Adrenal gland (tissue), 12 donors: ENCODE results near the gene DPP10. TPM values are rescaled to one million over a fixed set of nuclear protein-coding genes. Genes with fewer than 3 reads are reported as not detected.
"Not testable (repeated sequence)": the region's sequence is repeated elsewhere in the genome, so short reads cannot be mapped to it uniquely, and the experiment has no call there.

Experiments used
- DNase-seq, 7 donors: peaks; one replicate each; pipeline ENCODE4 v3.0.0-alpha.2; 2019 to 2020
- H3K27ac ChIP-seq, 5 donors: fragments of 200-600 bp; sonication (generic) in 4 of 5; 1 replicate in 3 of 5; 2 replicates in 2 of 5; pipeline versions ENCODE4 v1.5.1 to v1.8.0; 2016 to 2020; ENCODE audit warnings: mild to moderate bottlenecking in 1 of 5
- H3K27me3 ChIP-seq: fragments of 200-600 bp; 2 replicates; pipeline ENCODE4 v1.8.0; 2021
- H3K36me3 ChIP-seq, 2 donors: fragments of 200-600 bp; replicated peaks in 1 of 2; 1 replicate in 1 of 2; 2 replicates in 1 of 2; pipeline versions ENCODE4 v1.5.1 to v1.8.0; 2018 to 2022
- H3K4me1 ChIP-seq, 2 donors: fragments of 200-600 bp; replicated peaks in 1 of 2; 1 replicate in 1 of 2; 2 replicates in 1 of 2; pipeline versions ENCODE4 v1.5.1 to v1.8.0; 2018 to 2021
- H3K4me3 ChIP-seq, 4 donors: fragments of 200-600 bp; sonication (generic) in 3 of 4; one replicate each; pipeline ENCODE4 v1.5.1; 2016 to 2018
- H3K9me3 ChIP-seq, 3 donors: fragments of 200-600 bp; sonication (generic) in 1 of 3; replicated peaks in 1 of 3; 1 replicate in 2 of 3; 2 replicates in 1 of 3; pipeline versions ENCODE4 v1.5.1 to v1.8.0; 2016 to 2021
- CTCF ChIP-seq, 6 experiments: fragments of 450-650 bp in 4 of 6; fragments of 200-600 bp in 2 of 6; sonication (generic) in 1 of 6; IDR thresholded peaks; 1 replicate in 5 of 6; 2 replicates in 1 of 6; pipeline versions ENCODE4 v1.5.1 to v1.8.0; 2016 to 2021; ENCODE audit warnings: antibody characterized with exemption in 6 of 6, mild to moderate bottlenecking in 2 of 6, moderate library complexity in 1 of 6
- POLR2A ChIP-seq, 2 donors: fragments of 450-650 bp; IDR thresholded peaks; one replicate each; pipeline ENCODE4 v1.6.1; 2017; ENCODE audit warnings: antibody characterized with exemption in 2 of 2, mild to moderate bottlenecking in 2 of 2, moderate library complexity in 1 of 2
- WGBS, 4 donors: extraction: QIAGEN DNeasy Blood & Tissue Kit in 2 of 4; methylation state at CpG; one replicate each; pipeline versions ENCODE4 v1.1.5 to v1.1.7; 2013 to 2017; 5-methylcytosine and 5-hydroxymethylcytosine counted together
- intact Hi-C, 2 donors: fragments of 100-400 bp; cut with DNase I; formaldehyde crosslinking; loops; one replicate each; pipeline versions ENCODE4 v1.14.1 to v1.15.0; 2022 to 2023
- polyA plus RNA-seq, 3 donors: library from polyadenylated mRNA; stranded (reverse); fragments of 200-250 nt in 2 of 3; fragments of 350-450 nt in 1 of 3; fragmentation: Illumina TruSeq in 1 of 3; extraction: RNeasy Lipid Tissue Mini Kit (QIAGEN cat#74804) in 1 of 3; gene quantifications; one replicate each; pipeline ENCODE4 v1.2.3, GENCODE V29; 2013 to 2014
- total RNA-seq, 9 donors: library from RNA; depleted of rRNA in 4 of 9; stranded (reverse); fragments of >200 nt in 4 of 9; fragments of 120-200 nt in 1 of 9; fragmentation: NEBNext Ultra II Directional in 1 of 9; extraction: Animal tissue kit (Norgen Biotek cat#: 25700) in 1 of 9; gene quantifications; one replicate each; pipeline versions ENCODE4 v1.1.0 to v1.2.4, GENCODE V29; 2013 to 2023
- donor health status: healthy with polysubstance abuse.
- donor health status: Bipolar disorder and iron deficiency.
- donor health status: DM: yes; HTN: yes; CAD: no.
- donor health status: DM: no; HTN: no; CAD: no.
- donor health status: DM: no; HTN: no; CAD: no.
- donor health status: DM: yes; HTN: yes; CAD: no.

DPP10 gene
- total and polyA plus RNA-seq, 12 donors: 5.2 to 257 (median 32.0) TPM

GRCh38 chr2:114968748-114969400, 526.4 kb downstream of the DPP10 start:
- no peak overlapping the region for H3K4me3 ChIP-seq
- H3K9me3 ChIP-seq: no peaks in the 10 kb centered on the region
- TF ChIP-seq CTCF (IDR thresholded peaks at IDR 0.05): no peak
- TF ChIP-seq POLR2A (IDR thresholded peaks at IDR 0.05): no peak
- H3K27ac ChIP-seq: no peak overlapping the region
- H3K4me1 ChIP-seq: no peaks in the 10 kb centered on the region
- H3K27me3 ChIP-seq: no peaks in the 10 kb centered on the region
- DNase-seq: no peak
- intact Hi-C loops: no loop called here
- H3K36me3 ChIP-seq: no peaks in the 10 kb centered on the region
- WGBS, 4 donors: 62 to 73% (median 70%) methylated on average over 2 of the region's 2 CpGs

- H3K36me3 ChIP-seq, H3K27ac ChIP-seq, DNase-seq, H3K4me1 ChIP-seq, H3K4me3 ChIP-seq, intact Hi-C loops, H3K9me3 ChIP-seq, H3K27me3 ChIP-seq: not testable (repeated sequence)
- WGBS, 4 donors: 87 to 97% (median 90%) methylated on average over 11 to 19 of the region's 19 CpGs
Observed at GRCh38 chr2:115004321-115004720, 561.9 kb downstream of the DPP10 start.

DNA sequence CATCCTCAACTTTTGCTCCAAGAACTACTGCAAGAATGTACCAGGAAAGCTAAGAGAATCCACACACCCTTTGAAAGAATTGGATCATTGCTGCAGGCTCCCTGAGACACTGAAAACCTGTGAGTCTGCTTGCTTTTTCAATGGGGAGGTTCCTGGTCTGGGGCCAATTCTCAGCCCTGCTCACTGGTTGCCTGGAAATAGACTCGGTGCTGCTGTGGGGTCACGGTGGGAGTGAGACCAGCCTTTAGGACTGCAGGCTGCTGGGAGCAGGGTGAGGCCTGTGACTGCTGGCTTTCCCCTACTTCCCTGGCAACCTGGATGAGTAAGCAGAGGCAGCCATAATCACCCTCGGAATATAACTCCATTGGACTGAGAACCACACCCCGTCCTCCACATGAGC, 569.3 kb downstream of the DPP10 start:
- DNase-seq: no peak
- no peaks in the 10 kb centered on the region for H3K27me3 ChIP-seq
- TF ChIP-seq POLR2A (IDR thresholded peaks at IDR 0.05) (no peak), CTCF (IDR thresholded peaks at IDR 0.05) (no peak)
- intact Hi-C loops: no loop called here
- no peaks in the 10 kb centered on the region for H3K9me3 ChIP-seq
- no peak overlapping the region for H3K4me3 ChIP-seq
- 75 to 94% (median 79%) methylated on average over 3 to 4 of the region's 4 CpGs for WGBS, 4 donors
- H3K36me3 ChIP-seq: no peaks in the 10 kb centered on the region
- H3K4me1 ChIP-seq: no peaks in the 10 kb centered on the region
- no peak overlapping the region for H3K27ac ChIP-seq

DNA sequence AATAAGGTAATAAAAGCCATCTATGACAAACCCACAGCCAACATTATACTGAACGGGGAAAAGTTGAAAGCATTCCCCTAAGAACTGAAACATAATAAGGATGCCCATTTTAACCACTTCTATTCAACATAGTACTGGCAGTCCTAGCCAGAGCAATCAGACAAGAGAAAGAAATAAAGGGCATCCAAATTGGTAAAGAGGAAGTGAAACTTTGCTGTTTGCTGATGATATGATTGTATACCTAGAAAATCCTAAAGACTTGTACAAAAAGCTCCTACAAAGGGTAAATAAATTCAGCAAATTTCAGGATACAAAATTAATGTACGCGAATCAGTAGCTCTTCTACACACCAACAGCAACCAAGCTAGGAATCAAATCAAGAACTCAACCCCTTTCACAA, 579.6 kb downstream of the DPP10 start:
- DNase-seq, H3K9me3 ChIP-seq, H3K27ac ChIP-seq, H3K36me3 ChIP-seq, H3K4me1 ChIP-seq, H3K4me3 ChIP-seq, H3K27me3 ChIP-seq, intact Hi-C loops: not testable (repeated sequence)
- WGBS, 4 donors: 89 to 91% (median 90%) methylated on average over 3 of the region's 3 CpGs

- TF ChIP-seq POLR2A (IDR thresholded peaks at IDR 0.05): no peak
- no peak for TF ChIP-seq CTCF (IDR thresholded peaks at IDR 0.05)
- no peak overlapping the region for H3K4me3 ChIP-seq
- no peak for DNase-seq
- H3K4me1 ChIP-seq: no peaks in the 10 kb centered on the region
- H3K36me3 ChIP-seq: no peaks in the 10 kb centered on the region
- peaks cover 0 to 8% (median 0%) of the 10 kb centered on the region in 3 donors for H3K9me3 ChIP-seq
- H3K27me3 ChIP-seq: no peaks in the 10 kb centered on the region
- 77 to 81% (median 79%) methylated on average over 3 of the region's 3 CpGs for WGBS, 4 donors
- intact Hi-C loops: no loop called here
- no peak overlapping the region for H3K27ac ChIP-seq
Observed at GRCh38 chr2:115034801-115035200, 592.4 kb downstream of the DPP10 start.
